LNCAP (cell line): Measurements from ENCODE around the gene ELK3.

Experiments used
- TF ChIP-seq, protein P1 (sequence below): fragments of 450-650 bp; IDR thresholded peaks from 2 replicates; pipeline ENCODE4 v1.5.1; 2017; ENCODE audit warnings: mild to moderate bottlenecking

Gene ELK3

DNA sequence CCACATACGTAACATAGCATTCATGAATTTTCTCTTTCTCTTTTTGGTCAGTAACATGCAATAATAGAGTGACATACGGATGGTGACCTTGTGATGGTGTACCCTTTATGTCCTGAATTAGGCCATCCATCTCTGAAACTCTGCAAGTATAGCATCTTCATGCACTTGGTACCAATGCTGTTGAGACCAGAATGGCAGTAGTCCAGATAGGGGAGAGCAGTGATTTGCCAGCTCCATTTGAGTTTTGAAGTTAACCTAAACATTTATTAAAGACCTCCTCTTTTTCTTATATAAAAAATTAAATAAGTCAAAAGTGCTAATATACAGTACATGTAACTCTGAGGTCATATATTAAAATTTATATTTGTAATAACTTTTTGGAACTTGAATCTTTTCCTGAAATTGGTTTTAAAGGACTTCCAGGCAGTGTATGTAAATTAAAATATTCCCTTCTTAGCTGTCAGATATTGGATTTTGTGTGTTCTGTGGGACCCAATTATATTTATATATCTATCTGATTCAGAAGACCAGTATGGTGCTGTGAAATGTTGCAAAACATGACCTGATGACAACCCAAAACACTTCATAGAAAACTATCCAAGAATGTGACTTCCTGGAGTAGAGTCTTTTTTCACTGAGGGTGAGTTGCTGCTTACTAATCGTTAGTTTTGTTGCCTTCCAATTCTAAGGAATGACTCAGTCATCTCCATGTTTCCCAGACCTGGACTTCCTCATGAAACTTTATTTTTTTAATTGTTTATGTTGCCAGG lies 3.5 kb downstream of the ELK3 start:
- TF ChIP-seq, protein P1, sequence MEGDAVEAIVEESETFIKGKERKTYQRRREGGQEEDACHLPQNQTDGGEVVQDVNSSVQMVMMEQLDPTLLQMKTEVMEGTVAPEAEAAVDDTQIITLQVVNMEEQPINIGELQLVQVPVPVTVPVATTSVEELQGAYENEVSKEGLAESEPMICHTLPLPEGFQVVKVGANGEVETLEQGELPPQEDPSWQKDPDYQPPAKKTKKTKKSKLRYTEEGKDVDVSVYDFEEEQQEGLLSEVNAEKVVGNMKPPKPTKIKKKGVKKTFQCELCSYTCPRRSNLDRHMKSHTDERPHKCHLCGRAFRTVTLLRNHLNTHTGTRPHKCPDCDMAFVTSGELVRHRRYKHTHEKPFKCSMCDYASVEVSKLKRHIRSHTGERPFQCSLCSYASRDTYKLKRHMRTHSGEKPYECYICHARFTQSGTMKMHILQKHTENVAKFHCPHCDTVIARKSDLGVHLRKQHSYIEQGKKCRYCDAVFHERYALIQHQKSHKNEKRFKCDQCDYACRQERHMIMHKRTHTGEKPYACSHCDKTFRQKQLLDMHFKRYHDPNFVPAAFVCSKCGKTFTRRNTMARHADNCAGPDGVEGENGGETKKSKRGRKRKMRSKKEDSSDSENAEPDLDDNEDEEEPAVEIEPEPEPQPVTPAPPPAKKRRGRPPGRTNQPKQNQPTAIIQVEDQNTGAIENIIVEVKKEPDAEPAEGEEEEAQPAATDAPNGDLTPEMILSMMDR: no peak

DNA sequence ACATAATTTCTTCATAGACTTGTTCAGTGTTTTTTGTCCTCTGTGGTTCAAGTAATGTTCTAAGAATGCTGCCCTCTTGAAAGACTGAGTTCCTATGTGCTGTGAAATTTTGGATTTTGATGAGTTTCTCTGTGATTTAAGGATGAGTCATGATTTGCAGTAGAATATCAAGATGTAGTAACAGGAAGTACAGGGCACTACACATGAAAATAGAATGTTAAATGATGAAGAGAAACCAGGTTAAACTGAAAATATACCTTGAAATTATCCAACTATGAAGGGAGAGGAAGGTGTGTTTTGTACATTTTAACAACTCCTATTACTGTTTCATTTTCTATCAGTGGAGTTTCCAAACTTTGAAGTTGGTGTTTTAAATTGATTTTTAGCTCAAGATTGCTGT lies 4.8 kb downstream of the ELK3 start:
- TF ChIP-seq, protein P1: no peak

- TF ChIP-seq, protein P1: no peak
Measured at GRCh38 chr12:96199464-96199863, 5.3 kb downstream of the ELK3 start.

GRCh38 chr12:96201272-96202227 lies 7.4 kb downstream of the ELK3 start:
- TF ChIP-seq, protein P1: no peak

GRCh38 chr12:96204381-96204780 lies 10.2 kb downstream of the ELK3 start:
- TF ChIP-seq, protein P1: no peak

DNA sequence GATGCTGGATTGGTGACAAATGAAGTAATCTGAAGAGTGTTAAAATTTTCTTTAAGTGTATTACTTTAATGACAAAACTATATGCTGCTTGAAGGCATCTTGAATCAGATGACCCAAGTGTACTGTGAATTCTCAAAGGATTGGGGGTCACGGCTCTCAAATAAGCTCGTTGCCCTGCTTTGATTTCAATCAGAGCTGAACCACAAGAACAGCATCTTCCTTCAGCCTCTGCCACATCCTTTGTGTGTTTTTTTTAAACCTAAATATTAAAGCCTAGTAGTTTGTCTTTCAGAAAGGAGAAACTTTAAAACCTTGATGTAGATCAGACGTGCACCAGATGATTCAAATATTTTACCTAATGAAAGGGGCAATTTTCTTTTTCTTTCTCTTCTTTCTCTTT lies 11.7 kb downstream of the ELK3 start:
- TF ChIP-seq, protein P1: no peak

GRCh38 chr12:96206936-96207662 lies 12.9 kb downstream of the ELK3 start:
- TF ChIP-seq, protein P1: no peak
